GM21786 (cell line): ENCODE results near the gene NFATC4.
"Not testable (repeated sequence)": the region's sequence is repeated elsewhere in the genome, so short reads cannot be mapped to it uniquely, and the experiment has no call there.

Experiments used
- ATAC-seq: cut with Tn5 transposase; IDR thresholded peaks from one replicate; pipeline ENCODE4 v1.9.1; 2021; ENCODE audit not compliant: unreplicated experiment

NFATC4 gene

GRCh38 chr14:24338843-24339242 is 29.1 kb upstream of the NFATC4 start:
- ATAC-seq, result no peak

- peak; percentile 93 for ATAC-seq
Observed at GRCh38 chr14:24339284-24340151, 28.5 kb upstream of the NFATC4 start, which contains the start of gene RIPK3. Gene RIPK3, minus strand, starts transcription at chr14:24339991. Its CDS starts 165 bp downstream, at chr14:24339826.

- ATAC-seq, result no peak
Observed at GRCh38 chr14:24340606-24341005, 27.4 kb upstream of the NFATC4 start.

- no peak for ATAC-seq
Observed at GRCh38 chr14:24342889-24343288, 25.1 kb upstream of the NFATC4 start.

- ATAC-seq, result no peak
Observed at GRCh38 chr14:24343795-24344660, 24.0 kb upstream of the NFATC4 start.

GRCh38 chr14:24347134-24347533 is 20.9 kb upstream of the NFATC4 start:
- ATAC-seq, result no peak

GRCh38 chr14:24348186-24348585 is 19.8 kb upstream of the NFATC4 start:
- no peak for ATAC-seq

GRCh38 chr14:24349742-24350141 is 18.2 kb upstream of the NFATC4 start:
- ATAC-seq, result no peak

GRCh38 chr14:24351517-24351916 is 16.5 kb upstream of the NFATC4 start:
- ATAC-seq, result no peak

GRCh38 chr14:24353559-24354481 is 14.2 kb upstream of the NFATC4 start:
- ATAC-seq, result no peak

GRCh38 chr14:24354482-24354825 is 13.5 kb upstream of the NFATC4 start:
- not testable (repeated sequence) for ATAC-seq

- ATAC-seq, result no peak
Observed at GRCh38 chr14:24355009-24355408, 13.0 kb upstream of the NFATC4 start.

- no peak for ATAC-seq
Observed at GRCh38 chr14:24356208-24356607, 11.8 kb upstream of the NFATC4 start.

GRCh38 chr14:24360281-24360680 is 7.7 kb upstream of the NFATC4 start:
- no peak for ATAC-seq

GRCh38 chr14:24361326-24361725 is 6.7 kb upstream of the NFATC4 start:
- ATAC-seq, result no peak

GRCh38 chr14:24362241-24362960 is 5.6 kb upstream of the NFATC4 start:
- ATAC-seq, result no peak

GRCh38 chr14:24363401-24363800 is 4.6 kb upstream of the NFATC4 start:
- ATAC-seq, result no peak

- ATAC-seq, result no peak
Observed at GRCh38 chr14:24364841-24365240, 3.1 kb upstream of the NFATC4 start.

GRCh38 chr14:24365600-24366412 is 2.2 kb upstream of the NFATC4 start:
- peak; percentile 34 for ATAC-seq

- ATAC-seq, result no peak
Observed at GRCh38 chr14:24366413-24366720, 1.6 kb upstream of the NFATC4 start.
